HuH-7.5 (cell line): Measurements from ENCODE around the gene SGSH.
"Not testable (repeated sequence)": the region's sequence is repeated elsewhere in the genome, so short reads cannot be mapped to it uniquely, and the experiment has no call there.

Source experiments
- DNase-seq: peaks from one replicate; pipeline ENCODE4 v3.0.0; 2011; ENCODE audit warnings: low spot score

SGSH gene

DNA sequence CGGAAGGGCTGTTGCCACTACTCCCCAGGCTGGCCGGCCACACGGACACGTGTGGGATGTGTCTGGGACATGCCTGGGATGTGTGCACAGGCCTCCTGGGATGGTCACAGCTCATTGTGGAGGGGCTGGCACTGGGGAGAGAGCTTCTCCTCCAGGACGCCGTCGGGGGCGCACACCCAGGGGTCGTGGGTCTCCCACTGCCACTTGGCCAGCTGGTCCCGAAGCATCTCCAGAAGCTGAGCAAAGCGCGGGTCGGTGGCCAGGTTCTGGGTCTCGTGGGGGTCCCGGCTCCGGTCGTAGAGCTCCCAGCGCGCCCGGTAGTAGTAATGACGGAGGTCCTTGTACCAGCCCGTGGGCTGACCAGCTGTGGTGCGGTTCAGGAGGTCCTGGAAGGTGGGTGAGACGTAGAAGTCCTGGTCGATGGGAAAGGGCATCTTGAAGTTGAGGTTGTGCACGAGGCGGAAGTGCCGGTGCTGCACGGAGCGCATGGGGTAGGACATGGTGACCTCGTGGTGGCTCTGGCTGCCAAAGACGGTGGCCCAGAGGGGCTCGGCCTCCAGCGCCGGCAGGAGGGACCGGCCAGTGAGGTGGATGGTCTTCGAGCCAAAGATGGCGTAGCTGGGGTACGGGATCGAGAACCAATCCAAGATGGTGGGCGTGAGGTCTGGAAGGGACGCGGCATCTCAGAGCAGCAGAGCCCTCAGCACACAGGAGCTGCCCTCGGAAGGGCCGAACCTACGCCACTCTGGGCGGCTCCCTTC lies 9.6 kb downstream of the SGSH start:
- DNase-seq, result no peak

DNA sequence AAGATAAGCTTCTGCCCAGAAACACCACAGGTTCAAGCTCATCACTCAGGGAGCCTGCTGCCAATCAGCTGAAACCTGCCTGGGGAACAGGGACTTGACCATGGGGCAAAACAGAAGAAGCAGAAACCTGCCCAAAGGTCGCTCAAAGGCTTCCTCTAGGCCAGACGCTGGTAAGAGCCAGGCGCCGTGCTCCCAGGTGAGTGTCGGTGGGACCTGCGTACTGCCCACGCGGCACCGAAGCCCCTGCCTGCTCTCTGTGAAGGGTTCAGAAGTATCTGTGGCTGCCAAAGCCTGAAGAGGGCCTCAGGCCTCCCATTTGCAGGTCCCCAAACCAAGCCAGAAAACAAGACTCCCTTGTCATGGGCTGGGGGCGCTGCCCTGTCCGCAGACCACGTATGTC lies 10.4 kb downstream of the SGSH start:
- DNase-seq, result no peak

DNA sequence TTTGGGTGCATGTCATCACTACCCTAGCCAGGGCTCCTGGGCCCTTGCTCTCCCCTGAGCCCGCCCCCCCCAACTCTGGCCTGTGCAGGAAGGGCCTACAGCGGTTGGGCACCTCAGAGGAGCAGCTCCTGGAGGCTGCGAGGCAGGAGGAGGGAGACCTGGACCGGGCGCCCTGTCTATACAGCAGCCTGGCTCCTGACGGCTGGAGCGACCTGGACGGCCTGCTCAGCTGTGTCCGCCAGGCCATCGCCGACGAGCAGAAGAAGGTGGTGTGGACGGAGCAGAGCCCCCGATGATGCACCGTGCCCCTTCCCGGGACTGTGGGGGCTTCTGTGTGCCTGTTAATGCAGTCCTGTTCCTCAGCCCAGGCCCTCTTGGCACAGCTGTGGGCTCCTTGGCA lies 12.1 kb downstream of the SGSH start:
- DNase-seq, result no peak

GRCh38 chr17:80205811-80206210 lies 14.3 kb downstream of the SGSH start:
- no peak for DNase-seq

GRCh38 chr17:80204626-80205468 lies 15.3 kb downstream of the SGSH start:
- DNase-seq, result no peak

DNA sequence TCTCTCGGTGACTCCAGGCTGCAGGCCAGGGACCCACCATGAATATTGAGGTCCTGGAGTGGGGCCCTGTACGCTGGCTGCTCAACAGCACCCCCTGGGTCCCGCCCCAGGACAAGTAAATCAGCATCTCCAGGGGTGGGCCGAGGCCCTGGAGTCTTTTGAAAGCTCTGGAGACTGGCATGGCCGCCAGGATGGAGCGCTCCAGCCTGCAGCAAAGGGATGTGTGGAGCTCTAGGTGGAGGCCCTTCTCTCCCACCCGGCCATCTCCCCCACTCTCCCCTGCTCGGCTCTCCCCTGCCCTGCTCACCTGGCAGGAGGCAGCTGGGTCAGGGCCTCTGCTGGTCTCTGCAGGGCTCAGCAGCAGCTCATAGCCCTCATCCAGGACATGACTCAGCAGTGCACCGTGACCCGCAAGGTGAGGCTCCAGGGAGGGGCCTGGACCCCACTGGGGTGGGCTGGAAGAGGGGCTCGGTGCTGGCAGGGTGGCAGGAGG lies 16.6 kb downstream of the SGSH start:
- no peak for DNase-seq

GRCh38 chr17:80202197-80202596 lies 17.9 kb downstream of the SGSH start:
- no peak for DNase-seq

- no peak for DNase-seq
Measured at GRCh38 chr17:80201446-80201845, 18.7 kb downstream of the SGSH start.

- not testable (repeated sequence) for DNase-seq
Measured at GRCh38 chr17:80199295-80199694, 20.8 kb downstream of the SGSH start.

DNA sequence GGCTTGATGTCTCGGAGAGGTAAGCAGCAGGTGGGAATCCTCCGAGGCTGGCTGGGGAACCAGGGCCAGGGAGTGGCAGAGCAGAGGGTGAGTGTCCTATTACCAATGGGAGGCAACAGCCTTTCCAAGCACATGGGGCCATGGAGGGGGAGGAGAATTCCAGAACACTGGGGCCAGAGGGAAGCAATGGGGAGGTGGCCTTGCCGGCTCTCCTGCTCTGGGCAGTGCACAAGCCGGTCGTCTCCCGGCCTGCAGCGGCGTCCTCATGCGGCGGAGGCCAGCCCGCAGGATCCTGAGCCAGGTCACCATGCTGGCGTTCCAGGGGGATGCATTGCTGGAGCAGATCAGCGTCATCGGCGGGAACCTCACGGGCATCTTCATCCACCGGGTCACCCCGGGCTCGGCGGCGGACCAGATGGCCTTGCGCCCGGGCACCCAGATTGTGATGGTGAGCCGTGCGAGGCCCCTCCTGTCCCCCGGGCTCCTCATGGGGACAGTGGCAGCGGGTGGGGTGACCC lies 21.9 kb downstream of the SGSH start:
- no peak for DNase-seq

DNA sequence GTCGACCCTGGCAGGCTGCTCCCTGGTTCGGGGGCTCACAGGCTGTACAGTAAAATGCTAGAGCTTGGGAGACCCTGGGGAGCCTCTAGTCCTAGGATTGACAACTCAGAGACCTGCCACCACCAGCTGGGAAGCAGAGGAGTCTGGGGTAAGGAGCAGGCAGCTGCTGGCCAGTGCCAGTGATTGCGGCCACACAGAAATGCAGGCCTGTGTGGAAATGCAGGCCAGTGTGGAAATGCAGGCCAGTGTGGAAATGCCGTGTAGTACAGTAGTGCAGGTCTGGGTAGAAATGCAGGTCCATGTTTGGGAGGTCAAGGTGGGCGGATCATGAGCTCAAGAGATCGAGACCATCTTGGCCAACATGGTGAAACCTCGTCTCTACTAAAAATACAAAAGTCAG lies 23.5 kb downstream of the SGSH start:
- DNase-seq, result no peak

DNA sequence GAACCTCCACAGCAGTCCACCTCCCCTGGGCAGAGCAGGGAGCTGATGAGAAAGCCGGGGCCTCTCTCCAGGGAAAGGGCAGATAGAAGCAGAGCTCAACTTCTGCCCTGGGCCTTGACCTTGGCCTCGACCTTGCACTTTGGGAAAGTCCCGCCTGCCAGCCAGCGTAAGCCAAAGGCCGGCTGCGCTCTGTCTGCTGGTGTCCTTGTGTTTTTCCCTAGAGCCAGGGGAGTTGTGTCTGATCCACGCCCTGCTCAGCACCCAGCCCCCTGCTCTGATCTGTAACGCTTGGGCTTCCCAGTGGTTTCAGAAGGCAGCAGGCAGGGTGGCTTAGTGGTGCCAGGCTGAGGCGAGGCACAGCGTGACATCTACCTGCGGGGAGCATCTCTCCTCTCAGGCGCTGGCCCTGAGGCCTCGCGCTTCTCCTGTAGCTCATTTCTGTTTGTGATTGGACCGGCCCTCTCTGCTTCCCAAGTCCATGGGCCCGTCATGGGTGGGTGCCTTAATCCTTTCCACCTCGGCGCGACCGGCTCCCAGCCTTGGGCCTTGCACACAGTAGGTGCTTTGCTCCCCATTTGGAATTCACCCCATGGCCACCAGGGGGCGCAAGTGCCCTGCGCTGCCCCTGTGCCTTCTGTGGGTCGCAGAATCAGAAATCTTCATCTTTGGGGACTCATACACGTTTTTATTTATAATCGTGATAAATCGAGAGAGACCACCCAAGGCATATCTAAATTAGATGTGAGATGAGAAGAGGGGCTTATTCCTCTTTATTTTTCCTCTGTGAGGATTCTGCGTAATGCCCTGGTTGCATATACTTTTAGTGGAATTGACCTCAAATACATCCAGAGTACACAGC lies 24.2 kb downstream of the SGSH start:
- no peak for DNase-seq

DNA sequence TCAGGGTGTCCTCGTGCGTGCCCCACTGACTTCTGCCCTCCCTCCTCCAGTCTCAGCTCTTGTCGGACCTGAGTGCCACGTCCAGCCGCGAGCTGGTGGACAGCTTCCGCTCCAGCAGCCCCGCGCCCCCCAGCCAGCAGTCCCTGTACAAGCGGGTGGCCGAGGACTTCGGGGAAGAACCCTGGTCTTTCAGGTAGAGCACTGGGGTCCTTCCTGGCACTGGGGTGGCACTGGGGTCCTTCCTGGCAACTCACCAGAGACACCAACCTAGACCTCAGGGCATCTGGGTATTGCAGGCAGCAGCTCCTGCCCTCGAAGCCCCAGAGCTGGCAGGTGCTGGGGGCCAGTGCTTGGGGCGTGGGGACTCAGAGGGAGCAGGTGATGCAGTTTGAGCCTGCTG lies 25.0 kb downstream of the SGSH start:
- DNase-seq, result no peak

GRCh38 chr17:80191865-80192661 lies 28.1 kb downstream of the SGSH start:
- DNase-seq, result no peak

DNA sequence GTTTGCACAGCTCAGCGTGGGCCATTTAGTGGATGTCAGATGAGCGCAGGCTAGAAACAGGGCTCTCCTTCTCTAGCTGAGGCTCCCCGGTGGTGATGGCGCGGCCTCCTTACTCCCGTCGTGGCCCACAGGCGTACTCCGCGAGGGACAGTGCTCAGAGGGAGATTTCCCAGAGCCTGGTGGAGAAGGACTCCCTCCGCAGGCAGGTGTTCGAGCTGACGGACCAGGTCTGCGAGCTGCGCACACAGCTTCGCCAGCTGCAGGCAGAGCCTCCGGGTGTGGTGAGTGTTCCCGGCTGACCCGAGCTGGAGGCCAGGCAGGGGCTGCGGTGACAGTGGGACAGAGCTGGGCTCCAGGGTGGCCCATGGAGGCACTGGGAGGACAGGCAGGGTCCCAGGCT lies 28.9 kb downstream of the SGSH start:
- no peak for DNase-seq

- no peak for DNase-seq
Measured at GRCh38 chr17:80190716-80191115, 29.4 kb downstream of the SGSH start.

DNA sequence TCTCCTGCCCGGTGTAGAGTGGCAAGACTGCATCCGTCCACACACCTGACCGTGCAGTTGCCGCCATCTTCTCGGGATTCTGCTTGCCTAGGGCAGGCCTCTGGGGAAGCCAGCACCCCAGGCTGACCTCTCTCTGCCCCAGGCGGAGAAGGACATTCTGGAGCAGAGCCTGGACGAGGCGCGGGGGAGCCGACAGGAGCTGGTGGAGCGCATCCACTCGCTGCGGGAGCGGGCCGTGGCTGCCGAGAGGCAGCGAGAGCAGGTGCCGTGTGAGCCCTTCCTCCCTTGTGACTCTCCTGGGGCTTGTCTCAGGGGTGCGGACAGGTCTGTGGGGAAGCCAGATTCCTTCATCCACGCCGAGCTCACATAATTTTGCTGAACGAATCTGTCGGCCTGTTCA lies 30.5 kb downstream of the SGSH start:
- DNase-seq, result no peak

GRCh38 chr17:80187515-80187941 lies 32.6 kb downstream of the SGSH start:
- DNase-seq, result peak; percentile 44

- DNase-seq, result no peak
Measured at GRCh38 chr17:80187090-80187489, 33.0 kb downstream of the SGSH start.

DNA sequence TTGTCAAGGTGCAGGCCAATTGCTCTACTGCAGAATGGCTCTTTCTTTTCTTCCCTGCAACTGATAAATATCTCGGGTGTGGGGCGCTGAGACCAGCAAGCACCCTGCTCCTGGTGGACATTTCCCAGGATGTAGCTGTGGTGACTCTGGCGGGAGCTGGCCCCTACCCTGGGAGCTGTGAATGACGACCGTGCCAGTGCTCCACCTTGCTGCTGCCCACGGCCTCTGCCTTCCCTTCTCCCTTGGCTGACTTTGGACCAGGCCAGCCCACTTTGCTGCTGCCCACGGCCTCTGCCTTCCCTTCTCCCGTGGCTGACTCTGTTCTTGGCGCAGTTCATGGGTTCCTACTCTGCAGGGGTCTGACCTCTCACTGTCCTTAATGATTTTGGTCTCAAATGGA lies 34.2 kb downstream of the SGSH start:
- DNase-seq, result no peak

DNA sequence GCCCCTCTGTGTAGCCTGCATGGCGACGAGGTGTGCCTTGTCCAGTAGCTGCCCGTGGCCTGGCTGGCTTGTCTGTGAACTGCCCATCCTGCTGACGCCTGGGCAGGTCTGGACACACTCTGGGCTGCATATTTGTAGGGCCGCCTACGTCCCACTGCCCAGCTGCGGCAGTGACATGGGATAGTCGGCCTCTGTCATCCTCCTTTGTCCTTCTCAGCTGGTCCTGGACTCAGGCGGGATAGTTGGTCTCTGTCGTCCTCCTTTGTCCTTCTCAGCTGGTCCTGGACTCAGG lies 35.8 kb downstream of the SGSH start:
- no peak for DNase-seq
